ENCODE results near the gene HTRA3. TPM values are rescaled to one million over a fixed set of nuclear protein-coding genes. Genes with fewer than 3 reads are reported as not detected.

HTRA3 gene
- total and polyA plus RNA-seq, 4 donors: 0.36 to 1.2 (median 1.1) TPM

DNA sequence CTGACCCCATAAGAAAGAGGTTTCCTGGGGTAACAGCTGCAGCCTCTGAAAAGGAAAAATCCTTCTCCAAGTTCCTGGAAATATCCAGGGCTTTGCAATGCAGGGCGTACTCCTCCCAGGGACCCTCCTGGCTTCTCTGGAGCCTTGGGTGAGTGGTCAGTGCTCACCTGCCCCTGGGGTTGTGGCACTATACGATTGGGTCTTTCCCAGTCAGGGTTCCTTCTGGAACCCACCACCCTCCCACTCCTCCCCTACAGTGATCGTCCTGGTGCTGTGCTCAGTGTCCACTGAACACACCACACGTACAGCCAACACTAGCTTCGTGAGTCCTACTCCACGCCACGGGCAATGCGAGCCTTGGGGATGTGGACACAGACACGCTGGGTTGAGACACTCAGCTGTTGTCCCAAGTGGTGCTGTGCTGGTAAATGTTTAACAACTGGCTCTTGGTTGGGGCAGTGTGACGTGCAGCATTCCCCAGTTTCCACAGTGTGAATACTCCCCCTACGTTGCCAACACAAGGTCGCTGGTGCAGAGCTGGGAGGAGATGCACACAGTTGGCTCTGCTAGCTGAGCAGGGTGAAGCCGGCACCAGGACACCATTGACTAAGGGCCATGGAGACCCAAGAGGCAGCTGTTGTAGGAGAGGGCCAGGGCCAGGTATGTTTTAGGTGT lies 65.4 kb downstream of the HTRA3 start:
- Histone ChIP-seq H3K9me3 (ENCODE audit: control insufficient read depth in 4 of 4, low read length in 3 of 4) (no peaks in the 10 kb centered on the region), H3K27me3 (ENCODE audit: control insufficient read depth in 4 of 4, insufficient read depth in 4 of 4, low read length in 3 of 4) (no peaks in the 10 kb centered on the region), H3K4me3 (ENCODE audit: low read depth in 1 of 3, low read length in 3 of 3) (no peak overlapping the region), H3K4me1 (ENCODE audit: control insufficient read depth in 4 of 4, insufficient read depth in 4 of 4, low read length in 3 of 4) (no peaks in the 10 kb centered on the region), H3K27ac (ENCODE audit: low read depth in 1 of 2, low read length in 2 of 2) (no peak overlapping the region), H3K36me3 (ENCODE audit: control insufficient read depth in 4 of 4, insufficient read depth in 3 of 4, low read depth in 1 of 4, low read length in 3 of 4) (no peaks in the 10 kb centered on the region), H3K9ac (ENCODE audit: low read depth in 1 of 2, low read length in 2 of 2) (no peak overlapping the region)
- 42% methylated on average over 13 of the region's 13 CpGs for WGBS
- no peak for TF ChIP-seq NR2F2 (IDR thresholded peaks at IDR 0.05)
- TF ChIP-seq JUND (IDR thresholded peaks at IDR 0.05): no peak
- no peak for TF ChIP-seq GABPA (IDR thresholded peaks at IDR 0.05 in 1 of 2, conservative IDR thresholded peaks at IDR 0.05 in 1 of 2)
- no peak for TF ChIP-seq FOXA1 (IDR thresholded peaks at IDR 0.05)
- no peak for TF ChIP-seq EGR1 (IDR thresholded peaks at IDR 0.05; ENCODE audit: low read depth in 2 of 2)
- TF ChIP-seq YY1 (IDR thresholded peaks at IDR 0.05): no peak
- TF ChIP-seq, protein P1, sequence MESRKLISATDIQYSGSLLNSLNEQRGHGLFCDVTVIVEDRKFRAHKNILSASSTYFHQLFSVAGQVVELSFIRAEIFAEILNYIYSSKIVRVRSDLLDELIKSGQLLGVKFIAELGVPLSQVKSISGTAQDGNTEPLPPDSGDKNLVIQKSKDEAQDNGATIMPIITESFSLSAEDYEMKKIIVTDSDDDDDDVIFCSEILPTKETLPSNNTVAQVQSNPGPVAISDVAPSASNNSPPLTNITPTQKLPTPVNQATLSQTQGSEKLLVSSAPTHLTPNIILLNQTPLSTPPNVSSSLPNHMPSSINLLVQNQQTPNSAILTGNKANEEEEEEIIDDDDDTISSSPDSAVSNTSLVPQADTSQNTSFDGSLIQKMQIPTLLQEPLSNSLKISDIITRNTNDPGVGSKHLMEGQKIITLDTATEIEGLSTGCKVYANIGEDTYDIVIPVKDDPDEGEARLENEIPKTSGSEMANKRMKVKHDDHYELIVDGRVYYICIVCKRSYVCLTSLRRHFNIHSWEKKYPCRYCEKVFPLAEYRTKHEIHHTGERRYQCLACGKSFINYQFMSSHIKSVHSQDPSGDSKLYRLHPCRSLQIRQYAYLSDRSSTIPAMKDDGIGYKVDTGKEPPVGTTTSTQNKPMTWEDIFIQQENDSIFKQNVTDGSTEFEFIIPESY (IDR thresholded peaks at IDR 0.05): no peak
- no peak for TF ChIP-seq SP1 (IDR thresholded peaks at IDR 0.05)
- TF ChIP-seq TAF1 (conservative IDR thresholded peaks at IDR 0.05): no peak
- TF ChIP-seq, protein P2, sequence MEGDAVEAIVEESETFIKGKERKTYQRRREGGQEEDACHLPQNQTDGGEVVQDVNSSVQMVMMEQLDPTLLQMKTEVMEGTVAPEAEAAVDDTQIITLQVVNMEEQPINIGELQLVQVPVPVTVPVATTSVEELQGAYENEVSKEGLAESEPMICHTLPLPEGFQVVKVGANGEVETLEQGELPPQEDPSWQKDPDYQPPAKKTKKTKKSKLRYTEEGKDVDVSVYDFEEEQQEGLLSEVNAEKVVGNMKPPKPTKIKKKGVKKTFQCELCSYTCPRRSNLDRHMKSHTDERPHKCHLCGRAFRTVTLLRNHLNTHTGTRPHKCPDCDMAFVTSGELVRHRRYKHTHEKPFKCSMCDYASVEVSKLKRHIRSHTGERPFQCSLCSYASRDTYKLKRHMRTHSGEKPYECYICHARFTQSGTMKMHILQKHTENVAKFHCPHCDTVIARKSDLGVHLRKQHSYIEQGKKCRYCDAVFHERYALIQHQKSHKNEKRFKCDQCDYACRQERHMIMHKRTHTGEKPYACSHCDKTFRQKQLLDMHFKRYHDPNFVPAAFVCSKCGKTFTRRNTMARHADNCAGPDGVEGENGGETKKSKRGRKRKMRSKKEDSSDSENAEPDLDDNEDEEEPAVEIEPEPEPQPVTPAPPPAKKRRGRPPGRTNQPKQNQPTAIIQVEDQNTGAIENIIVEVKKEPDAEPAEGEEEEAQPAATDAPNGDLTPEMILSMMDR (IDR thresholded peaks at IDR 0.05; ENCODE audit: low read depth, low read length, missing input control): no peak
- TF ChIP-seq HNF4A (conservative IDR thresholded peaks at IDR 0.05): no peak
- TF ChIP-seq, protein P3, sequence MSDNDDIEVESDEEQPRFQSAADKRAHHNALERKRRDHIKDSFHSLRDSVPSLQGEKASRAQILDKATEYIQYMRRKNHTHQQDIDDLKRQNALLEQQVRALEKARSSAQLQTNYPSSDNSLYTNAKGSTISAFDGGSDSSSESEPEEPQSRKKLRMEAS (IDR thresholded peaks at IDR 0.05): no peak
- TF ChIP-seq, protein P4, sequence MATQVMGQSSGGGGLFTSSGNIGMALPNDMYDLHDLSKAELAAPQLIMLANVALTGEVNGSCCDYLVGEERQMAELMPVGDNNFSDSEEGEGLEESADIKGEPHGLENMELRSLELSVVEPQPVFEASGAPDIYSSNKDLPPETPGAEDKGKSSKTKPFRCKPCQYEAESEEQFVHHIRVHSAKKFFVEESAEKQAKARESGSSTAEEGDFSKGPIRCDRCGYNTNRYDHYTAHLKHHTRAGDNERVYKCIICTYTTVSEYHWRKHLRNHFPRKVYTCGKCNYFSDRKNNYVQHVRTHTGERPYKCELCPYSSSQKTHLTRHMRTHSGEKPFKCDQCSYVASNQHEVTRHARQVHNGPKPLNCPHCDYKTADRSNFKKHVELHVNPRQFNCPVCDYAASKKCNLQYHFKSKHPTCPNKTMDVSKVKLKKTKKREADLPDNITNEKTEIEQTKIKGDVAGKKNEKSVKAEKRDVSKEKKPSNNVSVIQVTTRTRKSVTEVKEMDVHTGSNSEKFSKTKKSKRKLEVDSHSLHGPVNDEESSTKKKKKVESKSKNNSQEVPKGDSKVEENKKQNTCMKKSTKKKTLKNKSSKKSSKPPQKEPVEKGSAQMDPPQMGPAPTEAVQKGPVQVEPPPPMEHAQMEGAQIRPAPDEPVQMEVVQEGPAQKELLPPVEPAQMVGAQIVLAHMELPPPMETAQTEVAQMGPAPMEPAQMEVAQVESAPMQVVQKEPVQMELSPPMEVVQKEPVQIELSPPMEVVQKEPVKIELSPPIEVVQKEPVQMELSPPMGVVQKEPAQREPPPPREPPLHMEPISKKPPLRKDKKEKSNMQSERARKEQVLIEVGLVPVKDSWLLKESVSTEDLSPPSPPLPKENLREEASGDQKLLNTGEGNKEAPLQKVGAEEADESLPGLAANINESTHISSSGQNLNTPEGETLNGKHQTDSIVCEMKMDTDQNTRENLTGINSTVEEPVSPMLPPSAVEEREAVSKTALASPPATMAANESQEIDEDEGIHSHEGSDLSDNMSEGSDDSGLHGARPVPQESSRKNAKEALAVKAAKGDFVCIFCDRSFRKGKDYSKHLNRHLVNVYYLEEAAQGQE (IDR thresholded peaks at IDR 0.05): no peak
- no peak for TF ChIP-seq HNF4G (IDR thresholded peaks at IDR 0.05)
- no peak for TF ChIP-seq RXRA (IDR thresholded peaks at IDR 0.05)
- TF ChIP-seq, protein P5, sequence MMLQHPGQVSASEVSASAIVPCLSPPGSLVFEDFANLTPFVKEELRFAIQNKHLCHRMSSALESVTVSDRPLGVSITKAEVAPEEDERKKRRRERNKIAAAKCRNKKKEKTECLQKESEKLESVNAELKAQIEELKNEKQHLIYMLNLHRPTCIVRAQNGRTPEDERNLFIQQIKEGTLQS (IDR thresholded peaks at IDR 0.05): no peak
- no peak for DNase-seq (ENCODE audit: low spot score)

Measured in liver (tissue), 9 donors.